ENCODE results near the gene SCN4B.
A peak's percentile ranks its signal among the peaks of the same experiment; 100 is the strongest.
"Not testable (repeated sequence)": the region's sequence is repeated elsewhere in the genome, so short reads cannot be mapped to it uniquely, and the experiment has no call there.

The SCN4B gene, protein sequence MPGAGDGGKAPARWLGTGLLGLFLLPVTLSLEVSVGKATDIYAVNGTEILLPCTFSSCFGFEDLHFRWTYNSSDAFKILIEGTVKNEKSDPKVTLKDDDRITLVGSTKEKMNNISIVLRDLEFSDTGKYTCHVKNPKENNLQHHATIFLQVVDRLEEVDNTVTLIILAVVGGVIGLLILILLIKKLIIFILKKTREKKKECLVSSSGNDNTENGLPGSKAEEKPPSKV

DNA sequence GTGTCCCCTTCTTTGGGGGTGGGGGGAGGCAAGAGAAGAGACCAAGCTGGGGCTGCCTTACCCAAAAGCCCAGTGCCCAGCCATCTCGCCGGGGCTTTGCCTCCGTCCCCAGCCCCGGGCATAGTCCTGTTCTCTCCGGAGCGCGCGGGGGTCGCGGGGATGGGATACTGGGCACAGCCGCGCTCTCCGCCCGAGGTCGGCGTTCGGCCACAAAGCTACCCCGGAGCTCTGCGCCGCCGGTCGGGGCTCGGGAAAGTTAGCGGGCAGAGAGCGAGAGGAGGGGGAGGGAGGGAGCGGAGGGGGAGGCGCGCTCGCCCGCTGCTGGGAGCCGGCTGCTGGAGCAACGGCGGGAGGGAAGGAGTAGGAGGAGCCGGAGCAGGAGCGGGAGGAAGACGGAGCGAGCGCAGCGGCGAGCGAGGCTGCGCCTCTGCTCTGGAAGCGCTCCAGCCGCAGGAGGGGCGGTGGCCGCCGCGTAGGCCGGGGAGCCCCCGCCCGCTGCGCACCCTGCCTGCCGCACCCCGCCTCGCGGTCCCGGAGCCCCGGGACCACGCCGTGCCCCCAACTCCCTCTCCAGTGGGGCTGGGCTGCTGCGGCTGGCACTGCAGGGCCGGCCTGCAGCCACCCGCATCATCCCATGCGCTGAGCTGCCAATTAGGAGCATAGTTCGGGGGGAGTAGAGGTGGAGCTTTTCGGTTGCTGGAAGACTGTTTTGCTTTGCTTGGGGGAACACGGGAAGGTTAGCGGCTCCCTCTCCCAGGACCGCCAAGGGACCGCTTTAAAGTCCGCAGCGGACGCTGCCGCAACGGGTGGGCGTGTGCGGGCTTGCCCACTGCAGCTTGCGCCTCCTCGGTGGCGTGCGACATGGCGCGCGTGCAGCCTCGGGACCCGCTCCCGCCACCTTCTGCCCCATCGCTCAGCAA is at the start of gene SCN4B:
SCN4B (minus strand) TSS at position 272 of the 920 bp plus-strand sequence; CDS start at position 122, 150 bp downstream.
- peak; percentile 59 for DNase-seq

DNA sequence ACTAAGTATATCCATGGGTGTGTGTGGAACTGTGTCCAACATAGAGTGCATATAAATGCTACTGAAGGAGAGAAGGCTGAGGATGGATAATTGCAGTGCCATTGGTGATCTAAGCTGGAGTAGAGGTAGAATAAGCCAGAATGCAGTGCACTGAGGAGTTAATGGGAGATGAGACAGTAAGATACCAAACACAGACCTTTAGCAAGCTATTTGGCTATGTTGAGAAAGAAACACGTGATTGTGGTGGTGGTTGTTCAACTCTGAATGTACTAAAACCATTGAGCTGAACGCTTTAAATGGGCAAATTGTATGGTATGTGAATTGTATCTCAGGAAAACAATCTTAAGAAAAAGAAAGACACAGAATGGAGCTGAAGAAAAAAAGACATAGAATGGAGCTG is 49.3 kb upstream of the SCN4B start:
- DNase-seq: no peak

DNA sequence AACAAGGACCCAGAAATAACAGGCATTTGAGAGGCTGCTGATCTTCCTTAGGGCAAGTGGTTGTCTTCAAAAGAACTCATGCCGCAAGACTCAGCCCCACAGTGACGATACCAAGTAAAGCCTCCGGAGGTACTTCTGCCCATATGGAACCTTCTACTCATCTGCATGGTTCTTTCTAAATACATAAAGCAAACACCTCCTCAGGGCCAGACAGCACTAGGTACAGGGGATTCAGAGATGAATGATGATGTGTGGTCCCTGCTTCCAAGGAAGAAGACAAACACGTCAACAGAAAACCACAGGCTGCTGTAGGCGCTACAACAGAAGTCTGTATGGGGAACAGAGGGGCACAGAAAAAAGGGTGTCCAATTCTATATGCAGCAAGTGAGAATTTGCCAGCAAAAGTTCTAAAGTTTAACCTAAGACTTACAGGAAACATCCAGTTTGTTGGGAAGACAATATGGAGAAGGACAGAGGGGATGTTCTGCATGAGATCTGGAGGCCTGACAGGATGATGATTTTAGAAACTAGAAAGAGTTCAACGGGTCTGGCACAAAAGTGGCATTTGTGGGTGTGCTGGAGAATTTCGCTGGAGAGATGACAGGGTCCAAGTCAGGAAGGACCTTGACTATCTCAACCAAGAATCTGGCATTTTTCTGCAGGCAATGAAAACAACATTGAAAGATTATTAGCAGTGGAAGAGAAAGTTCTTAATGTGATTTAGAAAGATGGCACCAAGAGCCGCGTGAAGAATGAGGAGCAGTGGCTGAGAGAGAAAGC is 48.5 kb upstream of the SCN4B start:
- DNase-seq: no peak

DNA sequence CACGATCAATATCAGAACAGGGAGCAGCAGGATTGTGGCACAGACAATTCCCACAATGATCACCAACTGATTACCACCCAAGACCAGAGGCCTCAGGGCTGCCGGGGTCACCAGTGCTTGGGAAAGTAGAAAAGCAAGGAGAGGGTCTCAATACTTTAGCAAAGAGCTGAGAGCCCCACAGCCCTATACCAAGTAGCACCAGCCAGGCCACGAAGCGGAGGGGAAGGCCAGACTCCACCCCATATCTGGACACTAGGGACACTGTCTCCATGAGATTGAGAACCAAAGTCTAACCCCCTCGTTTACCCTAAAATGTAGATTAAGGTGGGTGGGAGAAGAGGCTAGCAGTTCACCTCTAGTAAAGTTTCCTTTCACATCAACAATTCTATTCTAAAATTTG is 47.9 kb upstream of the SCN4B start:
- no peak for DNase-seq

DNA sequence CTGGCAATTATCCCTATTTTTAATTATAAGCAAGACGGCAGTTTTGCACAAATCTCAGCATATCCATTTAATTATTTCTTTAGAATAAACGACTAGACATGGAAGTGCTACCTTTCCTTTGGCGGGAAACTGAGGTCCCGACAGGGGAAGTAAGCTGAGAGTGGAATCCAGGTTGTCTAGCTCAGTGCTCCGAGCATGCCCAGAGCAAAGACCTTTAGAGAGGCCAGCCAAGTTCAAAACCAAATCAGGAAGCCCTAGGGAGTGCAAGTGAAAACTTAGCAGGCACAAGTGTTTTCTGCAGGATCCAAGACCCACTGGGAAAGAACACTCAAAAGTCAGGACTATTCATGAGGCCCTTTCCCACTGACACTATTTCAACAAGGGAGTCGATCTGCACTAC is 46.5 kb upstream of the SCN4B start:
- no peak for DNase-seq

DNA sequence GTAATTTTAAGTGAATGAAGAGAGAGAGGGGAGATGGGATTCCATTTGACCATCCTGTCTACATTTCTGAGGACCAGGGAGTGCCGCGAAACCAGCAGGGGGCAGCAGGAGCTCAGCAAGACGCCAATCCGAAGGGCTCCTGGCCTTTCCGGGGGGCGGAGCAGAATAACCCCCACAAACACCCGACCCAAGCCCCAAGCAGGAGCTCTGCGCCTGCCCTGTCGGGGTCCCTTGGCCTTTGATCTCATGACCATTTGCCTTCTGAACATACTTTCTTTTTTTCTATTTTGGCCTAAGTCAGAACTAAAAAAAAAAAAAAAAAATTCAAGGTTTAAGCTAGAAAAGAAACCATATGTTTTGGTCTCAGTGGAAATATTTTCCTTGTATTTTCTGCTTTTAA is 45.7 kb upstream of the SCN4B start:
- DNase-seq: no peak

DNA sequence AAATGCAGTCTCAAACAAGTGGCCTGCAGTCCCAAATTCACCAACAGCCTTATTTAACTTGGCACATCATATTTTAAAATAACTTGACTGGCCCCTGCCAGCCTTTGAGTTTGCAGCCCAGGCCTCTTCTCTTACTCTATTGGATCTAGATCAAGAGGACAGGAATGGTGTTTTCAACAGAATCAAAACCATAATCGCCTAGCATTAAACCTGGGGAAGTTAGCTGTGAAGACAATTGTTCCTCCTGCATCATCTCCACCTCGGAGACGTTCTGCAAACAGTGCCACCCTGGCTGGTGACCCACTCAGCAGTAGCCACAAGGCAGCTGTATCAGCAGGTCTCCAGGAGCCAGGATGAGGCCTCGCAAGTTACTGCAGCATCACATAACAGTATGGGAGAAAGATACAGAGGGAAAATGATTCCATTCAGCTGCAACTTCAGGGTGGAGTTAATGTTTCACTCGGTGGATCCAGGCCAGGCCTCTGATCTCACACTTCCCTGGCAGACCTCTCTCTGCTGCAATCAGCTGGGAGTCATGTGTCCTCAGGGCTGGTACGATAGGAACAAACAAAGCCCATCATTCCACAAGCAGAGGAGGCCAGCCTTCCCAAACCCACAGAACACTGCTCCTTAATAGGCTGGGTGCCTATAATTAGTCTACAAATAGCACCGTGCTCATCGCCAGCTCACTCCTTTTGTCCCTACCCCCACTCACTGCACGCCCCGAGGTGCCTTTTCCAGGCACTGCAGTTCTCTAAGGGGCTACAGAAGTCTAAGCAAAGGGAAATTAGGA is 42.4 kb upstream of the SCN4B start:
- no peak for DNase-seq

DNA sequence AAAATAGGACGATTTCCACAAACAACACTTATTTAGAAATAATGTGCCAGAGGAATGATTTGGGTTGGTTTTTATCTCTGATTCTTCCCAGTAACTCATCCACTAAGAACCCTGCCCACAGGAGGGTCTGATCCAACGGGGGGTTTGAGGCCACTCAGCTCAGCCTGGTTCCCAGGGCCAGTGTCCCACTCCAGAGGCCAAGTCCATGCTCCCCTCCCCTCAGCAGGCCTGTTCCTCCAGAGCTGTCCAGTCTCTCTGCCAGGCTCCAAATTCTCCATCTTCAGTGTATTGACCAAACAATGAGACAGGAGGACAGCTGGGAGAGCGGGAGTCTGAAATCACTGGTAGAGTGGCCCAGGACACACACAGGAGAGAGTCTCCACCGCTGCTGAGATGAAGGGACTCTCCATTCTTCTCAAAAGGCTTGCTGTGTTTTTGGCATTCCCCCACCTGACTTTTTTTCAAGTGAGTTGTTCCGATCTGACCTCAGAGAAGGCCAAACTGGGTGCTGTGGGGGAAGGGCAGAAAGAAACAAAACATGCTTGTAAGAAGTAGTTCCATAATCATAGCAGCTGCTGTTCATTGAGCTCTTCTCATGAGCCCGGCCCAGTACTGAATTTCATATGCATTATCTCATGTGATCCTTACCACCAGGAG is 41.4 kb upstream of the SCN4B start:
- DNase-seq: no peak

DNA sequence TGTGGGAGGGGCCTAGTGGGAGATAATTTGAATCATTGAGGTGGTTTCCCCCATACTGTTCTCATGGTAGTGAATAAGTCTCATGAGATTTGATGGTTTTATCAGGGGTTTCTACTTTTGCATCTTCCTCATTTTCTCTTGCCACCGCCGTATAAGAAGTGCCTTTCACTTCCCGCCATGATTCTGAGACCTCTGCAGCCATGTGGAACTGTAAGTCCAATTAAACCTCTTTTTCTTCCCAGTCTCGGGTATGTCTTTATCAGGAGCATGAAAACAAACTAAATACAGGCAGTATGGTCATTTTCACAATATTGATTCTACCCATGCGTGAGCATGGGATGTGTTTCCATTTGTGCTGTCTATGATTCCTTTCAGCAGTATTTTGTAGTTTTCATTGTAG is 40.2 kb upstream of the SCN4B start:
- DNase-seq: not testable (repeated sequence)

DNA sequence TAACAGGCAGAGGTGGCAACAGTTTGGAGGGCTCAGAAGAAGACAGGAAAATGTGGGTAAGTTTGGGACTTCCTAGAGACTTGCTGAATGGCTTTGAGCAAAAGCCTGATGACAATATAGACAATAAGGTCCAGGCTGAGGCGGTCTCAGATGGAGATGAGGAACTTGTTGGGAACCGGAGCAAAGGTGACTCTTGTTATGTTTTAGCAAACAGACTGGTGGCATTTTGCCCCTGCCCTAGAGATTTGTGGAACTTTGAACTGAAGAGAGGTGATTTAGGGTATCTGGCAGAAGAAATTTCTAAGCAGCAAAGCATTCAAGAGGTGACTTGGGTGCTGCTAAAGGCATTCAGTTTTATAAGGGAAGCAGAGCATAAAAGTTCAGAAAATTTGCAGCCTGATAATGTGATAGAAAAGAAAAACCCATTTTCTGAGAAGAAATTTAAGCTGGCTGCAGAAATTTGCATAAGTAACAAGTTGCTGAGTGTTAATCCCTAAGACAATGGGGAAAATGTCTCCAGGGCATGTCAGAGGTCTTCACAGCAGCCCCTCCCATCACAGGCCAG is 38.4 kb upstream of the SCN4B start:
- not testable (repeated sequence) for DNase-seq

DNA sequence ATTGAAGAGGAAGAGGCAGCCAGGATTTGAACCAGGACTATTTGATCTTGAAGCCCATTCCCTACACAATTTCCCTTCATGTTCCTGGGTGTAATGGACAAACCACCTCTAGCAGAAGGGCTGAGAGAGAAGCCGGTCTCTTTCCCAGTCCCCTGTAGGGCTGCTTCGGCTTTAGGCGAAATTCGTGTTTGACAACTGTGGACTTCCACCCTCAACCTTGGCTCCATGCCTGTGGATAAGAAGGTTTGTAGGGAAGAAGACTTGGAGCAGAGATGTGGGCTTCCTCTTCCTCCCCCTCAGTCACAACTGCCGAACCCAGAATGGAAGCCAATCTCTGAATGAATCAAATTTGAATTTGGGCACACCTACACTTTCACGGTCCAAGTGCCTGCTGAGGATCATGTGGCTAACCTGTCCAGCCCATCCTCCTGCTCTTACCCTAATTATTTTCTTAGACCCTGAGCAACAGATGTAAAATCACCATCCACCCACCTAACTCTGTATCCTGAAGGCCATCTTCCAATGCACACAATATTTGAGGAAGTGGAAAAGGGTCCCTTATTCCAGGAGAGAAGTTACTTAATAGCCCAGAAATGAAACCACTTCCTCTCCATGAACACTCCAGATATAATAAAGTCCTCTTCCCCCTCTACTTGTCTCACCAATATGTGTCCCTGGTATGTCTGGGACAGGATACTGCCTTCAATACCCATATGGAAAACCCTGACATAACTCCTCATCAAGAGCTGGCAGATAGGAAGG is 33.9 kb upstream of the SCN4B start:
- DNase-seq: no peak

DNA sequence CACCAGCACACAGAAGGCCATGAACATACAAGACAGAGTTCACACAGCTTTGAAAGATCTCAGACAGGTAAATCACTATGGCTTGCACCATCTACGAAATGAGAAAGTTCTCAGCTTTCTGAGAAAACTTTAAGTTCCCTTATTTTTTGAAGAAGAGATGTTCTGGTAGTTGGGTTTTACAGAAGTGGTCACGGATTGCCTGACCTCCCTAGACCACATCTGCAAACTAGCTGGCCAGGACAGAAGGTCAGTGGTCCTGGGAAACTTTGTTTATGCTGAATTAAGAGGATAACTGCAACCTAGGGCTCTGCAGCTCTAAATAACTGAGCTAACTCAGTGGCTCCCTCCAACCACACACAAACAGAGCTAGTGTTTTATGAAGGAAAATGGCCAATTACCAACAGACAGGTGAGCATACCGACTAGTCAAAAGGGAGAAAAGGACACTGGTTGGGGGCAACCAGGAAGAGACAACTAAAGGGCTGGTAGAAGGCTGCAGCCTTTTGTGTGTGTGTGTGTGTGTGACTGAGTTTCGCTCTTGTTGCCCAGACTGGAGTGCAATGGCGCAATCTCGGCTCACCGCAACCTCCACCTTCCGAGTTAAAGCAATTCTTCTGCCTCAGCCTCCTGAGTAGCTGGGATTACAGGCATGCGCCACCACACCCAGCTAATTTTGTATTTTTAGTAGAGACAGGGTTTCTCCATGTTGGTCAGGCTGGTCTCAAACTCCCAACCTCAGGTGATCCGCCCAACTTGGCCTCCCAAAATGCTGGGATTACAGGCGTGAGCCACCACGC is 32.4 kb upstream of the SCN4B start:
- DNase-seq: no peak

DNA sequence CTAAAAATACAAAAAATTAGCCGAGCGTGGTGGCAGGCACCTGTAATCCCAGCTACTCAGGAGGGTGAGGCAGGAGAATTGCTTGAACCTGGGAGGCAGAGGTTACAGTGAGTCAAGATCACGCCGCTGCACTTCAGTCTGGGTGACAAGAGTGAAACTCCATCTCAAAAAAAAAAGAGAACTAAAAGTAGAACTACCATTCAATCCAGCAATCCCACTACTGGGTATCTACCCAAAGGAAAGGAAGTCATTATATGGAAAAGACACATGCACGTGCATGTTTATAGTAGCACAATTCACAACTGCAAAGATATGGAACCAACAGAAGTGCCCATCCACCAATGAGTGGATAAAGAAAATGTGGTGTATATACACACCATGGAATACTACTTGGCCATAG is 31.1 kb upstream of the SCN4B start:
- DNase-seq: not testable (repeated sequence)

DNA sequence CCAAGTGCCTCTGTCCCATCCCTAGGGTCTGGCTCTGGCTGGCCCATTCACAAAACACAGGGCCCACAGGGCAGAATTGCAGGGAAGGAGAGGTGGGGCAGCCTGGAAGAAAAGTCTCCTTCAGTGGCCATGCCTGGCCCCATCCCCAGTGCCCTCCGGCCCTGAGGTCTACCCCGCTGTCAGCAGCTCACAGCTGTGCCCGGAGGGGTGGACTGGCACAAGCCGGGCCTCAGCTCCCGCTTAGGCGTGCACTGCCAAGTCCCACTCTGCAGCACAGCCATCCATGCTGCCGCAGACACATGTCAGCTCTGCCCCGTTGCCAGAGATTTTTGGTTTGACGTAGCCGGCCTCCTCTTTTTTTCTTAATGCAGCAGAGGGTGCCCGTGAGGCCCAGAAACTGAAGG is 27.7 kb upstream of the SCN4B start:
- no peak for DNase-seq

DNA sequence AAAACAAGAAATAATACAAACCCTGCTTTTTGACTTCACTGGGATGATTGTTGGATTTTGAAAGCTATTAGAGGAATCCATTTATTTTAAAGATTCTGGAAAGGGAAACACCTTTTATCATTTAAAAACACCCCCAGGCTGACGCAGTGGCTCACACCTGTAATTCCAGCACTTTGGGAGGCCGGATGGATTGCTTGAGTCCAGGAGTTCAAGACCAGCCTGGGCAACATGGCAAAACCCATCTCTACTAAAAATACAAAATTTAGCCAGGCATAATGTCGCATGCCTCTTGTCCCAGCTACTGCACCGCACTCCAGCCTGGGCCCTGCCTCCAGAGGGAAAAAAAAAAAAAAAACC is 24.1 kb upstream of the SCN4B start:
- DNase-seq: no peak

DNA sequence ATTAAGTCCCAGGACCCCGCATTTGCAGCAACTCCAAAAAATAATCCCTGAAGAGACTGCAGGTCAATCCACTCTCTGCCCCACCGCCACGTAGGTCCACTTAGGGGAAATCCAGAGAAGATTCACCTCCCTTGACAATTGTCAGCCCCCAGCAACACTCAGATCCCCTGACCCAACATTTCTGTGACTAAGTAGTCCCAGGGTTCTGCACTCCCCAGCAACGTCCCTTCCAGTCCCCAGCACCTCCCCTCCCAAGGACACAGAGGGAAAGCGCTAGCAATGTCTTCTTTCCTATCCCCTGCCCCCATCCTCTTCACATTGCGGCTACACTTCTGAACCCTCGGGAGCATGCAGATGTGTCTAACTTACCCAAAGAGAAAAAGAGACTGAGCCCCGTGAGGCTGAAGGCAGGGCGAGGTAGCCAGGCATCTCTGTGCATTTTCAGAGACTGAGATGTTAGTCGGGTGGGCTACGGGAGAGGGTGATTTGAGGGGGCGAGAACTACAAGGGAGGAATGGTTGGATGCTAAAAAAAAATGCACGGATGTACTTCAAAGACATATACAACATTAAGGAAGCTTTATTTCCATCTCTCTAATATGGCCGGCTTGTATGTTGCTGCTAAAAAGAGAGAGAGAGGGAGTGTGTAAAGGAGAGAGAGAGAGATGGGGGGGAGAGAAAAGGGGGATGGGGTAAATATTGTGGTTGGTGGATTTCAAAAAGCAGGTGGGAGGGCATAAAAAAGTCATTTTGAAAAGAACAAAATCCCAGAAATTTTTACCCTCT is 23.6 kb upstream of the SCN4B start, which contains the start of gene SCN2B:
SCN2B (minus strand) TSS at position 647 of the 785 bp plus-strand sequence; CDS start at position 439, 208 bp downstream.
- no peak for DNase-seq

DNA sequence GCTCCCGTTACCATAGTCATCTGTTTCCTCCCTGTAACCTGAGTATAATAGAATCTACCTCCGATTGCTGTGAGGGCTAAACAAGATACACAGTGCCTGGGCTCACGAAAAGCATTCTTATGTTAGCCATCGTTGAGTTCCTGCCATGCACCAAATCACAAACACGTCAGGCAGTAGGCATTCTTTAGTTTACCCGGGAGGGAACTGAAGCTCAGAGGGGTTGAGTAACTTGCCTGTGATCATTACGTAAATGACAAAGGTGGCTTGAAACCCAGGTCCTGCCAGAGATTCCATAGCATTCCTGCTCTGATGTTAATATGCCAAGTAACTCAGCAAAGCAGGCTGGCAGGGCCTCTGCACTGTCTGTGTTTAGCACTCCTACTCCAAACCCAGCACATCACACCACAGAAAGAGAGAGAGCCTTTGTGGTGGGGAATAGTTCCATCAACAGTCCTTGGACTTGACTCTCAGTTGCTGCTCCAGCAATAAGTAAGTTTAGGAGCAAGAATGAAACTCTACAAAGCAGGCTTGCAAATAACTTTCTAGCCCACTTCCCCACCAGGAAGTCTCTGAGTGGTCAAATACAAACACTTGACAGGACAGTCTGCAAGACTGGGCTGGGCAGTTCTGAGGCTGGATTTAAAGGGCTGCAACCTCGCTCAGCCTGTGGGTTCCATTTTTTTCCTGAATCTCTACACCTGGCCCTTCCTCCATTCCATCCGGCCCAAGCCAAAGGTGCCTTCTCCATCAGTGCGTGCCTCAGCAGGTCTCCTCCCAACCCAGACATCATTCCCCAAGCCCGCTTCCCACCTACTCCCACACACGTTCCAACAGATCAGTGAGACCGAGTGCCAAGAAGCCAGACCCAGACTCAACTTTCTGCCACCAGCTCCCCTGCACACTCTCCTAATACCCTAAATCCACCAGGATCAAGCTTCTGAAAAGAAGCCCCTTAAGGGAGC is 22.7 kb upstream of the SCN4B start:
- no peak for DNase-seq

DNA sequence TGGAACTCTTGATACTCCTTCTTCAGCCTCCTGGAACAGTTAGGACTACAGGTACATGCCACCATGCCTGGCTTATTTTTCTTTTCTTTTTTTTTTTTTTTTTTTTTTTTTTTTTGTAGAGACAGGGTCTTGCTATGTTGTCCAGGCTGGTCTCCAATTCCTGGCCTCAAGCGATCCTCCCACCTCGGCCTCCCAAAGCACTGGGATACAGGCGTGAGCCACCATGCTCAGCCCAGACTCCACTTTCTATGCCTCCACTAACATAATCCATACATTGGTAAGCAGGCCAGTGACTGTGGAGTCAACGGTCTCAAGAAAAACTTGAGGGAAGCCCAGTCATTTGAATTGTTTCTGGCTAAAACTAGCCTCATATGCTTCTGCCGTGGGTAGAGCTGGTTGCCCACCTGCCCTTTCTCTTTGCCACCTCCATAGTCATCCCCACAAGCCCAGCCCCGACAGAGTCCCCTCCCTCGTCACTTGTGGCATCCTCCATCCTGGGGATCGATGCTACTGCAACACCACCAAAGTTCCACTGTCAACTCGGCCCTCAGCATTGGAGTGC is 21.5 kb upstream of the SCN4B start:
- no peak for DNase-seq
